Stomach (tissue), 4 donors: ENCODE measurements around the gene SLC6A18.
"Not testable (repeated sequence)": the region's sequence is repeated elsewhere in the genome, so short reads cannot be mapped to it uniquely, and the experiment has no call there.

Source experiments
- CTCF ChIP-seq, 7 experiments: fragments of 450-650 bp in 4 of 7; fragments of 200-600 bp in 3 of 7; sonication (generic) in 3 of 7; IDR thresholded peaks; one replicate each; pipeline ENCODE4 v1.5.1; 2016 to 2019; ENCODE audit warnings: antibody characterized with exemption in 7 of 7, control low read depth in 2 of 7, mild to moderate bottlenecking in 1 of 7
- EP300 ChIP-seq: sonication (generic); formaldehyde crosslinking; IDR thresholded peaks from one replicate; pipeline ENCODE4 v1.6.1; 2017; ENCODE audit warnings: antibody characterized with exemption

GRCh38 chr5:1267464-1267863 lies 42.3 kb downstream of the SLC6A18 start:
- not testable (repeated sequence) for TF ChIP-seq CTCF (IDR thresholded peaks at IDR 0.05); EP300
